ENCODE measurements around the gene BMPR1B. TPM values are rescaled to one million over a fixed set of nuclear protein-coding genes. Genes with fewer than 3 reads are reported as not detected.

The BMPR1B gene
- total and polyA plus RNA-seq, 2 of the 4 experiments (the other 2 are of a cell fraction) = 0.24 to 0.90 TPM

GRCh38 chr4:94965852-94966251, 208.1 kb downstream of the BMPR1B start:
- H3K79me1 ChIP-seq (ENCODE audit: low read depth in 1 of 2, low read length in 2 of 2) = no peaks in the 10 kb centered on the region
- ChIA-PET CTCF (no interaction called here), POLR2A (ENCODE audit: unreplicated experiment) (no interaction called here)
- no peak overlapping the region for H3K18ac ChIP-seq (ENCODE audit: low read depth, low read length)
- H3K36me3 ChIP-seq (ENCODE audit: control insufficient read depth, insufficient read depth, low read length) = no peaks in the 10 kb centered on the region
- BruUV-seq (replicated peaks) = no TSS peak
- H4K8ac ChIP-seq (ENCODE audit: low read depth in 2 of 2, low read length in 2 of 2) = no peak overlapping the region
- H2BK5ac ChIP-seq (ENCODE audit: low read depth, low read length, poor library complexity, severe bottlenecking) = no peak overlapping the region
- in situ Hi-C loops (cut with MboI; ENCODE audit: low sequenced_read_pairs) (no loop called here), dilution Hi-C loops (cut with HindIII; ENCODE audit: low sequenced_read_pairs, unreplicated experiment) (no loop called here), intact Hi-C loops (cut with micrococcal nuclease) (no loop called here)
- H3K27me3 ChIP-seq (ENCODE audit: control insufficient read depth, insufficient read depth, low read length) = no peaks in the 10 kb centered on the region
- TF ChIP-seq NFE2L2 (IDR thresholded peaks at IDR 0.05; ENCODE audit: low read depth, low read length) (no peak), SMC3 (IDR thresholded peaks at IDR 0.05; ENCODE audit: low read depth, low read length) (no peak), MAZ (IDR thresholded peaks at IDR 0.05; ENCODE audit: borderline replicate concordance, low read depth, low read length) (no peak), RFX5 (IDR thresholded peaks at IDR 0.05; ENCODE audit: low read depth, low read length) (no peak), CHD1 (IDR thresholded peaks at IDR 0.05; ENCODE audit: low read depth, low read length) (no peak), MXI1 (IDR thresholded peaks at IDR 0.05; ENCODE audit: borderline replicate concordance, low read depth, low read length) (no peak), MAFK (IDR thresholded peaks at IDR 0.05; ENCODE audit: low read depth, low read length) (no peak), RCOR1 (IDR thresholded peaks at IDR 0.05; ENCODE audit: insufficient replicate concordance, low read length) (no peak), FOS (IDR thresholded peaks at IDR 0.05; ENCODE audit: low read depth, low read length) (no peak), POLR2A (IDR thresholded peaks at IDR 0.05; ENCODE audit: low read depth, low read length) (no peak), RAD21 (IDR thresholded peaks at IDR 0.05; ENCODE audit: low read length) (no peak)
- TF ChIP-seq, protein P1, sequence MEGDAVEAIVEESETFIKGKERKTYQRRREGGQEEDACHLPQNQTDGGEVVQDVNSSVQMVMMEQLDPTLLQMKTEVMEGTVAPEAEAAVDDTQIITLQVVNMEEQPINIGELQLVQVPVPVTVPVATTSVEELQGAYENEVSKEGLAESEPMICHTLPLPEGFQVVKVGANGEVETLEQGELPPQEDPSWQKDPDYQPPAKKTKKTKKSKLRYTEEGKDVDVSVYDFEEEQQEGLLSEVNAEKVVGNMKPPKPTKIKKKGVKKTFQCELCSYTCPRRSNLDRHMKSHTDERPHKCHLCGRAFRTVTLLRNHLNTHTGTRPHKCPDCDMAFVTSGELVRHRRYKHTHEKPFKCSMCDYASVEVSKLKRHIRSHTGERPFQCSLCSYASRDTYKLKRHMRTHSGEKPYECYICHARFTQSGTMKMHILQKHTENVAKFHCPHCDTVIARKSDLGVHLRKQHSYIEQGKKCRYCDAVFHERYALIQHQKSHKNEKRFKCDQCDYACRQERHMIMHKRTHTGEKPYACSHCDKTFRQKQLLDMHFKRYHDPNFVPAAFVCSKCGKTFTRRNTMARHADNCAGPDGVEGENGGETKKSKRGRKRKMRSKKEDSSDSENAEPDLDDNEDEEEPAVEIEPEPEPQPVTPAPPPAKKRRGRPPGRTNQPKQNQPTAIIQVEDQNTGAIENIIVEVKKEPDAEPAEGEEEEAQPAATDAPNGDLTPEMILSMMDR (conservative IDR thresholded peaks at IDR 0.05; ENCODE audit: low read depth, low read length) = no peak
- TF ChIP-seq, protein P2, sequence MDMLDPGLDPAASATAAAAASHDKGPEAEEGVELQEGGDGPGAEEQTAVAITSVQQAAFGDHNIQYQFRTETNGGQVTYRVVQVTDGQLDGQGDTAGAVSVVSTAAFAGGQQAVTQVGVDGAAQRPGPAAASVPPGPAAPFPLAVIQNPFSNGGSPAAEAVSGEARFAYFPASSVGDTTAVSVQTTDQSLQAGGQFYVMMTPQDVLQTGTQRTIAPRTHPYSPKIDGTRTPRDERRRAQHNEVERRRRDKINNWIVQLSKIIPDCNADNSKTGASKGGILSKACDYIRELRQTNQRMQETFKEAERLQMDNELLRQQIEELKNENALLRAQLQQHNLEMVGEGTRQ (IDR thresholded peaks at IDR 0.05; ENCODE audit: low read depth, low read length) = no peak
- TF ChIP-seq, protein P3, sequence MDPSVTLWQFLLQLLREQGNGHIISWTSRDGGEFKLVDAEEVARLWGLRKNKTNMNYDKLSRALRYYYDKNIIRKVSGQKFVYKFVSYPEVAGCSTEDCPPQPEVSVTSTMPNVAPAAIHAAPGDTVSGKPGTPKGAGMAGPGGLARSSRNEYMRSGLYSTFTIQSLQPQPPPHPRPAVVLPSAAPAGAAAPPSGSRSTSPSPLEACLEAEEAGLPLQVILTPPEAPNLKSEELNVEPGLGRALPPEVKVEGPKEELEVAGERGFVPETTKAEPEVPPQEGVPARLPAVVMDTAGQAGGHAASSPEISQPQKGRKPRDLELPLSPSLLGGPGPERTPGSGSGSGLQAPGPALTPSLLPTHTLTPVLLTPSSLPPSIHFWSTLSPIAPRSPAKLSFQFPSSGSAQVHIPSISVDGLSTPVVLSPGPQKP (IDR thresholded peaks at IDR 0.05; ENCODE audit: borderline replicate concordance, low read depth, low read length) = no peak
- H3K23ac ChIP-seq (ENCODE audit: low read depth, low read length) = no peak overlapping the region
- no peak for ATAC-seq (ENCODE audit: low read depth)
- H2BK120ac ChIP-seq (ENCODE audit: low read depth, low read length) = no peak overlapping the region
- no peak overlapping the region for H4K91ac ChIP-seq (ENCODE audit: insufficient read depth, low read depth, low read length)
- no peaks in the 10 kb centered on the region for H3K4me1 ChIP-seq (ENCODE audit: control insufficient read depth, insufficient read depth, low read length)
- H3K9me3 ChIP-seq (ENCODE audit: control insufficient read depth, insufficient read depth, low read length) = no peaks in the 10 kb centered on the region
- H3K56ac ChIP-seq (ENCODE audit: extremely low read depth, insufficient read depth, low read length) = no peak overlapping the region; the same call in 1 of the 2 replicates
- no peak overlapping the region for H2AK9ac ChIP-seq (replicated peaks; ENCODE audit: low read depth, low read length, poor library complexity)
- H2AFZ ChIP-seq (replicated peaks; ENCODE audit: low read length, poor library complexity) = no peak overlapping the region
- no peaks in the 10 kb centered on the region for H3K9me1 ChIP-seq (ENCODE audit: insufficient read depth, low read length)
- no peaks in the 10 kb centered on the region for H4K20me1 ChIP-seq (ENCODE audit: insufficient read depth, low read length)
- no peak overlapping the region for H2AK5ac ChIP-seq (ENCODE audit: low read depth, low read length)
- no peak overlapping the region for H2BK20ac ChIP-seq (ENCODE audit: low read depth, low read length)
- no peak overlapping the region for H3K27ac ChIP-seq (ENCODE audit: insufficient read depth, low read length)
- no peak for DNase-seq
- no peak overlapping the region for H3K4ac ChIP-seq (ENCODE audit: low read depth, low read length)
- H3K4me3 ChIP-seq (ENCODE audit: insufficient read depth, low read depth, low read length) = no peak overlapping the region
- H2BK15ac ChIP-seq (ENCODE audit: low read depth, low read length) = no peak overlapping the region; the same call in 2 of the 3 replicates
- H4K5ac ChIP-seq (ENCODE audit: low read depth, low read length) = no peak overlapping the region
- no peak overlapping the region for H3K14ac ChIP-seq (replicated peaks; ENCODE audit: low read depth, low read length)
- H3K9ac ChIP-seq (ENCODE audit: low read depth, low read length) = no peak overlapping the region
- no peak overlapping the region for H3K4me2 ChIP-seq (ENCODE audit: low read depth, low read length)

Data from IMR-90 (cell line).